ENCODE data around the gene MIPEP. TPM values are rescaled to one million over a fixed set of nuclear protein-coding genes. Genes with fewer than 3 reads are reported as not detected.
"Not testable (repeated sequence)": the region's sequence is repeated elsewhere in the genome, so short reads cannot be mapped to it uniquely, and the experiment has no call there.

The MIPEP gene
- total RNA-seq, 1 donor from 2014 or later = 6.5 TPM

DNA sequence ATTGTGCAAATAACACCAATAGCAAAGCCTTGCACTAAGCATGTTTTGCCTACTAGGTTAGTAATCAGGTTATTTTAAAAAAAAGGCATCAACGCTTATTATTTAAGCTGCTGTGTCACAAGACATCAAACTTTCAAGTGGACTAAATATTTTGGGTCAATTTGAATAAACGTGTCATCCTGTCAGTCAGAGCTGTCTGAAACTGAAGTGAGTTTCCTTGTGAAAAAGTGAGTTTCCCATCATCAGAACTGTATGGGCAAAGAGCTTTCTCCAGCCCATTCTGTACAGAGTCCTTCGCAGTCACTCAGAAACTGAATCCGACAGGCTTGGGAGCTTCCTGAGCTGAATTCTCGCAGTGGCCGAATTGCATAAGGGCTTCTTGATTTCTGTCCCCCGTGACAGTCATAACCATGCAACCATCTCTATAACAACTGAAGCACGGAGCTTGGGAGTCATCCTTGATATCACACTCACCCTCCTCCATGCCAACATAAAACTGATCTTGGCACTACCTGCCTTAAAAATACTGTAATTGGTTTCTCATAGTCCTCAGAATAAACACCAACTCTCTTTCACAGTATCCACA lies 139.8 kb downstream of the MIPEP start:
- DNase-seq (ENCODE audit: low read depth in 2 of 2) = peak in 1 of 2 donors; percentile 23

DNA sequence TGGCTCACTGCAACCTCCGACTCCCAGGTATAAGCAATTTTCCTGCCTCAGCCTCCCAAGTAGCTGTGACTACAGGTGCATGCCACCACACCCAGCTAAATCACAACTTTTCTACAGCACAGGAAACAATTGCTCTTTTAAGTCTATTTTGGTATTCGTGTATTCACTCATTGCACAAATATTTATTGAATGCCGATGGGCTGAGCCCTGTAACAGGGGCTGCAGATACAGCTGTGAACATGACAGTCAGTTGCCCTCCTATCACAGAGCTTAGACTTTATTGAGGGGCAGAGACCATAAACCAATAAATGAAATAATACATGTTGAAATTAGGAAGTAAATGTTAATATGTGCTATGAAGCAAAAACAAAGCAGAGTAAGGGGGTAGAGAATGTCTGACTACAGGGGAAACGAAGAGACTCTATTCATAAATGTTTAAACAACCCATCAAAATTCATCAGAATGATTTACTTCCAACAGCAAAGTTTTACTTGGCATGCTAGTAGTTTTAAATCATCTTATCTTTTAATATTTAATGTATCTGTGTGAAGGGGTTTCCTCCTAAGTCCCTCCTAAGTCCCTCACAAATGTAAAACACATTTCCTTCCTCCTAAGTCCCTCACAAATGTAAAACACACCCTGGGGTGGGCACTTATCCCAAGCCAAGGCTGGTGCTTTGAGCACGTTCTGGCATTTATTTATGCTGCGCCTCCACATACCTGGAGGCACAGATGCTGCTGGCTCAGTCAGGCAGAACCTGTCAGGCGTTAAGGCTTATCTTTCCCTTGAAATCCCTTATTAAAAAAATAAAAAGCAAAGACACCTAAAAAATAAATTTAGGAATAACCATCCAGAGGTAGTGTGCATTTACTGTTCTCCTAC lies 140.8 kb downstream of the MIPEP start:
- DNase-seq (ENCODE audit: low read depth in 2 of 2) = peak in 1 of 2 donors; percentile 7

- not testable (repeated sequence) for DNase-seq (ENCODE audit: low read depth in 2 of 2)
These were observed 143.1 kb downstream of the MIPEP start for GRCh38 chr13:23746141-23746540.

DNA sequence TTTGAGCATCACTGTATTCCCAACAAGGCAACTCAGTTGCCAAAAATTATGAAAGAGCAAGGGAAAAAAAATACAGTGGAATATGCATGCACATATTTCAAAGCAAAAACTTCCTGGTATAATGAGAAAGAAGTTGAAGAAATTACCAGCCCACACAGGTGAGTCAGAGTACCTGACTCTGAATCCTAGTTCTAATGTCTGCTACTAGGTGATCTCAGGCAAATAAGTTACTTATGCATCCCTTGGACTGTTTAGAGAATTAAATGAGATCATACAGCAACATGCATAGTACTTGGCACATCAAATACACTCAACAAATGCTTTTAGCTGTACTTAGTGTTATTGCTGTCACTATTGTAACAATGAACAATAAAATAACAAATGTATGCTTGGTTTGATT lies 144.9 kb downstream of the MIPEP start:
- DNase-seq (ENCODE audit: low read depth in 2 of 2) = no peak

GRCh38 chr13:23743278-23744076 lies 145.7 kb downstream of the MIPEP start:
- DNase-seq (ENCODE audit: low read depth in 2 of 2) = no peak

DNA sequence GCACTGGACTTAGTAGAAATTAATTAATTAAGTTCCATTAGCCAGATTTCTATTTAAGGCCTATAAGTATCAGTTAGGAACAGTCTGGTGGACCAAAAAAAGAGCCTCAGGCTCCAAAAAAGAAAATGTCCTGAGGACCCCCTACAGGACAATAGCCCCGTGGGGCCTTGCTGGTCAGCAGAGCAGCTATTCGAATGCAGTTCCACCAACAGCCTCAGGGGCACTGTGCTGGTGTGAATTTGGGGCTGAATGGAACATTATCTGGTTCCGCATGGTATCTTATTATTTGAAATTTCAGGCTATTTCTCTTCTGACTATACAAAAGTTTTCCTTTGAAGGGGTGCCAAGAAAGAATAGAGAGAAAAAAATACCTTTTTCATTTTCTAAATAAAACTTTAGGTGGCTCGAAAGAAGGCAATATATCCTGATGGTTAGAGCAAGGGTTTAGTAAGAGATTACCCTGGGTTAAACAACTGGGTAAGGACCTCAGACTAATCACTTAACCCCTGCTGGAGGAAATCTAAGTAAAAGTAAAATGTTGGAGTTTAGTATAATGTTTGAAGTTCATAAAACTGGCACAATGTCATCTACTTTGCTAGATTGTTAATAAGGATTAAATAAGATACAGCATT lies 147.2 kb downstream of the MIPEP start:
- DNase-seq (ENCODE audit: low read depth in 2 of 2) = peak; percentile 14 to 24

- no peak for DNase-seq (ENCODE audit: low read depth in 2 of 2)
These were observed 149.2 kb downstream of the MIPEP start for GRCh38 chr13:23740002-23740401.

DNA sequence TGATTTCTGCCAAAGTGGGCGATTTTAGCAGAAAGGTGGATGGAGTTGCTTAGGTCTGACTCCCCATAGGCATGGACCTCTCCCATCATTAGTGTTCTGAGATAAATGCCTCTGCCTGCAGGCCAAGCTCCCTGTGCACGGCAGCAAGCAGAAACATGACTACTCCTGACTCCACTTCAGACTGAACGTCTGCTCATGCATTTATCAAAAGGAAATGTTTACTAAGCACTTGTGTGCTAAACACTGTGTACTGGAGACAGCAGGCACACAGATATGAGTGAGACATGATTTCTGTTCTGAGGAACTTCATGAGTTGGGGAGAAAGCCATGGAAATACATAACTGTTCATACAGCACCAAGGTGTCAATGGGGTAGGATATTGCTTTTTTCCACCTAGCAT lies 149.6 kb downstream of the MIPEP start:
- no peak for DNase-seq (ENCODE audit: low read depth in 2 of 2)

DNA sequence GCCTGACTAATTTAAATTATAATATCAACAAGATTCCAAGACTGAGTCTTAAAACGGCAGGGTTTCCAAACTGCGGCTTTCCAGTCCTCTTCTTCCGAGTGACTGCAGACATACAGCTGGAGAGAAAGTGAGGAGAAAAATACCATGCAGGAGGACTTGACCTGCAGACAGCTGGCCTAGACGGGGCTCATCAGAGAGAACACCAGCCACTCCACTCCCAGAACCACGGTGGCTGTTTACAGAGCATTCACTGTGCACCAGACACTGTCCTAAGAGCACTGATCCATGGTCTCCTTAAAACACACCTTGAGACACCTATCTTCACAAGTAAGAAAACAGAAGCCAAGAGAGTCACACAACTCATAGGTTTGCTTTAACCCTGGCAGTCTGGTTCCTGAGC lies 152.7 kb downstream of the MIPEP start:
- DNase-seq (ENCODE audit: low read depth in 2 of 2) = no peak

GRCh38 chr13:23735329-23735728 lies 153.9 kb downstream of the MIPEP start:
- no peak for DNase-seq (ENCODE audit: low read depth in 2 of 2)

GRCh38 chr13:23731709-23732108 lies 157.5 kb downstream of the MIPEP start:
- DNase-seq (ENCODE audit: low read depth in 2 of 2) = no peak

- no peak for DNase-seq (ENCODE audit: low read depth in 2 of 2)
These were observed 158.9 kb downstream of the MIPEP start for GRCh38 chr13:23730251-23730650.

DNA sequence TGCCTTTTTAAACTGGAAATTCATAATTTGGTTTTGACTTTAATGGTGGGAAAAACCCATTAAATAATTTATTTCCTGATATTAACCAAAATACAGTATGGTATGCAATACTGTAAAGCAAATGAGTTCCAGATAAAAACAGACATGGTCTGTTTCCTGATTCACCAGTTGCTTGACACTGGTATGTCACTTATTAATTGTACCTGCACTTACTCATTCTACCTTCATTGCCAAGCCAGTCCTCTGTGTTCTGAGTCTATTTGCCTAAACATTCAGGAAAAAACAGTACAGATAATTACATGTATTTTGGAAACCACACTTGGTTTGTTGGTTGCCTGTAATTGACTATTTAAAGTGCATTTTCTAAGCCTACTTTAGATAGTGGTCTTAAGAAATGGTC lies 159.7 kb downstream of the MIPEP start:
- no peak for DNase-seq (ENCODE audit: low read depth in 2 of 2)

DNA sequence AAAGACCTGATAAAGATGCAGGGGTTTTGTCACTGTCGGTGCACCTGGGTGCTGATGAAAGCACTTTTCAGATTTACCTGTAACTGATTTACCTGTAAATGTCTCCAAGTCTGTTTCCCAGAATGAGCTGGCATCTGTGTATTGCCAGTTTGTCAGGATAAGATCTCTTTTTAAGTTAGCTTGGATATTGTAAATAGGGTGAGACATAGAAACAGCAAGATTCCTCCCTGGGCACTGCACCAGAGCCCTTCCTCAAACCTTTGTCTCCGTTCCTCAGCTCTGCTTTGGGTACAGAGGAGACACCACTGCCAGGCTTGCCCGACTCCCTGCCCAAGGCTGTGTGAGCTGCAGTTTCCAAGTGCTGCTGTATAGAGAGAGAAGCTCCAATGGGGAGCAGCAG lies 160.4 kb downstream of the MIPEP start:
- DNase-seq (ENCODE audit: low read depth in 2 of 2) = no peak

DNA sequence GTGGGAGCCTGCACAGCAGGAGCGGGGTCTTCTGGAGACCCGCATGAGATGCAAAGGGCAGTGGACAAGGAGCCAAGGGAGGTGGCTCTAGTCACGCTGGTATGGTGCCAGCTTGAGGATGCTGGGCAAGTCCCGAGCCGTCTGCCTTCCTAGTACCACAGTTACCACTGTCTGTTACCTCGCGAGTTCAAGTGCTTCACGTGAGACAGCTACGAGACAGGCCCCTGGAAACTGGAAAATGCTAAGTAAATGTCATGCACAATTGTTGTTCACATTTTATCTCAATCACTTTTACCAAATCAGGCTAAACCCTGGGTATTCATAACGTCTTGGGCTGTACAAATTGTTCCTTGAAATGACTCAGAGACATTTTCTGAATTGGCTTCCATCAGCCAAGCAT lies 163.3 kb downstream of the MIPEP start:
- no peak for DNase-seq (ENCODE audit: low read depth in 2 of 2)

GRCh38 chr13:23724196-23724970 lies 164.8 kb downstream of the MIPEP start:
- no peak for DNase-seq (ENCODE audit: low read depth in 2 of 2)

- DNase-seq (ENCODE audit: low read depth in 2 of 2) = no peak
These were observed 165.7 kb downstream of the MIPEP start for GRCh38 chr13:23723471-23723870.

DNA sequence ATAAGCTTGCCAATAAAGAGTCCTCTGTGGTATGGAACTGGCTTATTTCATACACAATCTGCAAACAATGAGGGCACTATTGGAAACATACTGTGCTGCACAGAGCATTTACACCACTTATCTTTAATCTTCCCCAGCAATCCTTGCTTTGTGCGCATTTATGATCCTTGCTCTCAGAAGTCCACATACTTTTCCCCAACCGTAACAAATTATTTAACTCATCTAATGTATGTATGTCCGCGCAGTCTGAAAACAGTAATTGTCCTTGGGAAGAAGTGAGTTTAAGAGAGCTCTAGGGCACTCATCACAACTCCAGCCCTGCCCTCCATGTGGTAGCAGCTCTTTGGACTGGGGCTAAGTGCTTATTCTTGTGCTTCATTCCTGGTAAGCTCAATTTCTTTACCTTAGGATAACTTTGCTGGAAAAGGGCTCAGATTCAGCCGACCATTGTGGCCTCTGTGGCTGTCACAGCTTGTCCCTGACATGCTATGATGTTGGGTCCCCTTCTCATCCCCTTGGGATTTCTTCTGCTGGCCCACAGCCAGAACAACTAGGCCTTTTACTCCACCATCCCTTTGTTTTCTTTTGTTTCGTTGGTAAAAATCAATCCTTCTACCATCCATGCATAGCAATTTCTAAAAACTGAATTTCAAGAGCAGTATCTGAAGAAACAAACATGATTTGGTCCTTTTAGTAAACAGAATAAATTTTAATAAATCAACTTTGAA lies 166.3 kb downstream of the MIPEP start:
- no peak for DNase-seq (ENCODE audit: low read depth in 2 of 2)

DNA sequence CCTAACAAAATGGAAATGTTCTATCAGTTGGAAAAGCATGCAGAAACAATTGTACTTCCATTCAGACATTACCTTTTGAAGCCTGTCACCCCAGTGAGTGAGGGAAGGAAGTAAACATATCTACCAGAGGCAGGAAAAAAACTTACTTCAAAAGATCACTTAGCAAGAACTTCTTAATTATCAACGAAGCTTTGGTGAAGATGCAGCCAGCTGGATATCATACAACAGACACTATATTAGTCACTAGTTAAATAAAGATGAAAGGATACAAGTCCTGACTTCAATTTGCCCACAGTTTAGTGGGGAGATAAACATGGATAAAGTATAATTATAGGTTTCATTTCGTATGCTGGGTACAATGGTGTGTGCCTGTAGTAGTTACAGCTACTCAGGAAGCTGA lies 170.2 kb downstream of the MIPEP start:
- DNase-seq (ENCODE audit: low read depth in 2 of 2) = no peak

- no peak for DNase-seq (ENCODE audit: low read depth in 2 of 2)
These were observed 172.8 kb downstream of the MIPEP start for GRCh38 chr13:23716401-23716800.

Measured in lung microvascular endothelial cell (primary cell).